NK-92 (cell line): ENCODE data around the gene SRC.

Experiments
- DNase-seq: peaks from one replicate; lab custom pipeline; 2025; ENCODE audit not compliant: unreplicated experiment; lab: John Stamatoyannopoulos, UW

SRC gene

GRCh38 chr20:37381621-37382471 lies 35.9 kb downstream of the SRC start:
- DNase-seq: no peak

GRCh38 chr20:37382482-37383120 lies 36.7 kb downstream of the SRC start:
- no peak for DNase-seq

- DNase-seq: no peak
These were observed 37.5 kb downstream of the SRC start for GRCh38 chr20:37383229-37383989.

- DNase-seq: no peak
These were observed 38.8 kb downstream of the SRC start for GRCh38 chr20:37384683-37385174.

DNA sequence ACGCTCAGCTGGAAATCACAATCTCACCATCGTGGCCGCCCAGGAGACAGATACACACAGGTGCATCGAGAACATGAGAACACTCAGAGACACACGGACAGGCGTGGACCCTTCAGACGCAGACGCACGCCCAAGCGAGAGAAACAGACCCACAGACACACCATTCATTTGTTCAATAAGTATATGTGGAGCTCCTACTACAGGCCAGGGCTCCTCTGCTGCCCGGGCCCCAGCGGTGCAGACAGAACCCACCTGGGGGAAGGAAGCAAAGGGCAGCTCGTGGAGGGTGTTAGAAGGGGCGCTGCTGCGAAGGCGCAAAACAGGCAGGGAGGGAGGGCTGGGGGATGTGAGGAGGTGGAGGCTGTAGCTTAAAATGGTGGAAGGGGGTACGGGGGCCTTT lies 39.2 kb downstream of the SRC start:
- DNase-seq: no peak

DNA sequence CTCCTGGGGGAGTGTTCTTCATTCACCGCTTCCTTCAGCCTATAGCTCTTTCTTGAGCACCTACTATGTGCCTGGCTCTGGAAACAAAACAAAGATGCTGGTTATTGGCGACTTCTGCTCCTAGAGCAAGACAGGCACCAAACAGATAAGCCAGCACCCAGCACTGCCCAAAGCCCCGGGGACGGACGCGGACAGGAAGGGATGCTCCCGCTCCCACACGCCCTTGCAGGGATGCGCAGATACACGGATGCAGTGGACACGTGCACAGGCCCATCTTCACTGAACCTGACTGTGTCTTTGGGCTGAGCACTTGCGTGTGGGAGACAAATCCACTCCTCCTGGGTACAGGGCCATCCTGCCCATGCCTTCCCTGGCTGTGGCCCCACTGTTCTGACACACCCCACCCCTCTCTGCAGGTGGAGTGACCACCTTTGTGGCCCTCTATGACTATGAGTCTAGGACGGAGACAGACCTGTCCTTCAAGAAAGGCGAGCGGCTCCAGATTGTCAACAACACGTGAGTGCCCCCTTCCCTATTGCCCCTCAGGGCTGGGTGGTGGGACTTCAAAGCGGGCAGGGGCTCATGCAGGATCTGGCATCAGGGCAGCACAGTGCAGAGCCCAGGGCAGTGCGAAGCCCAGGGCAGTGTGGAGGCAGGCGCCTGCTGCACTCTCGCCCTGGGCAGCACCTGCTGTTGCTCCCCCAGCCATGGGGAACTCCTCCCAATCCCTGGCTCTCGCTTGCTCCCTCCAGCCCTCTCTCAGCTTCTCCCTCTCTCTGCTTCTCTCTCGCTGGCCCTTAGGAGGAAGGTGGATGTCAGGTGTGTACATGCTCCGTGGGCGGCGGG lies 39.9 kb downstream of the SRC start:
- DNase-seq: no peak

- no peak for DNase-seq
These were observed 40.7 kb downstream of the SRC start for GRCh38 chr20:37386505-37387251.

- no peak for DNase-seq
These were observed 41.8 kb downstream of the SRC start for GRCh38 chr20:37387519-37388269.

- no peak for DNase-seq
These were observed 42.9 kb downstream of the SRC start for GRCh38 chr20:37388831-37389230.

- no peak for DNase-seq
These were observed 43.4 kb downstream of the SRC start for GRCh38 chr20:37389241-37389747.

DNA sequence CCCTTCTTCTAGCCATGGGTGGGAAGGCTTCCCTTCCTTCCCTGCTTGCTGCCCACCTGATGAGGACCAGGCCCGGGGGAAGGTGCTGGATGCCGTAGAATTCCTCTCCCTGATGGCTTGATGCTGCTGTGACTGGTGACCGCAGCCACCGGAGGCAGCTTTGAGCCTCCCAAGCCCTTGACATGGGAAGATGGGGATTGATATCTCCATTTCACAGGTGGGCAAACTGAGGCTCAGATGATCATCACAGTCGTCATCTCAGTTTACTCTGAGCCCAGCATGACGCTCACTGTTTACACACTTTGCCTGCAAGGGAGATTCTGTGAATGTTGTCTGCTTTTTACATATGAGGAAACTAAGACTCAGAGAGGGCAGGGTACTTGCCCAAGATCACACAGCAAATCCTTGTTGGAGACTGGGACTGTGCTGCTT lies 43.9 kb downstream of the SRC start:
- no peak for DNase-seq

- no peak for DNase-seq
These were observed 44.6 kb downstream of the SRC start for GRCh38 chr20:37390503-37390890.

- DNase-seq: no peak
These were observed 45.1 kb downstream of the SRC start for GRCh38 chr20:37390891-37391525.

DNA sequence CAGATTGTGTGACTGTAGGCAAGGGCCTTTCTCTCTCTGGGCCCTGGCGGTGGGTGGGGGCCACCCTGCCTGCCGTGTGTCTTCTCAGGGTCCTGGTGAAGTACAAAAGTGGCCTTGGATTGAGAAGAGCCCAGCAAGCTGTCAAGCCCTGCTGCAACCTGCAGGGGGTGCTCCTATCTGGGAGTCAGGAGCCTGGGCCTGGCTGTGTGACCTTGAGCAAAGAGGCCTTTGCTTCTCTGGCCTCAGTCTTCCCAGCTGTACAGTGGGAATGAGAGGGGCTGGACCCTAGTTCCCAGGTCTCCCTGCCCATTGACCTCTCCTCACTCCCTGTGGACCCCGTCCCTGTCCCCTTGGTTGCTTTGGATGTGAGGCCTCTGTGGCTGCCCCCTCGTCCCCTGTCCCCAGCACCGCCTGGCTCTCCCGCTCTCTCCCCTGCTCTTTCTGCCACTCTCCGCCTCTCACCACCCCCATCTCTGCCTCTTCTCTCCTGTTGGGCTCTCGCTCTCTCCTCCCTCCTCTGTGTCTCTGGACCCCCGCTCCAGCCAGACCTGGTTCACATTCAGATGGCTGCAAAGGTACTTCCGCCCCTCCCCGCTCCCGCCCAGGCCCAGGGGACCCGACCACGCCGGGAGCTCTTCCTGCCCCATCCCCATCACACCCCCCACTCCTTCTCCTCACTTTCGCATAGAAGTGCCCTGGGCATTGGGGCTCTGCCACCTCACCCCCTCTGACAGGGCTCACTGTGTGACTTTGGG lies 46.7 kb downstream of the SRC start:
- DNase-seq: no peak

- no peak for DNase-seq
These were observed 47.4 kb downstream of the SRC start for GRCh38 chr20:37393196-37393862.

DNA sequence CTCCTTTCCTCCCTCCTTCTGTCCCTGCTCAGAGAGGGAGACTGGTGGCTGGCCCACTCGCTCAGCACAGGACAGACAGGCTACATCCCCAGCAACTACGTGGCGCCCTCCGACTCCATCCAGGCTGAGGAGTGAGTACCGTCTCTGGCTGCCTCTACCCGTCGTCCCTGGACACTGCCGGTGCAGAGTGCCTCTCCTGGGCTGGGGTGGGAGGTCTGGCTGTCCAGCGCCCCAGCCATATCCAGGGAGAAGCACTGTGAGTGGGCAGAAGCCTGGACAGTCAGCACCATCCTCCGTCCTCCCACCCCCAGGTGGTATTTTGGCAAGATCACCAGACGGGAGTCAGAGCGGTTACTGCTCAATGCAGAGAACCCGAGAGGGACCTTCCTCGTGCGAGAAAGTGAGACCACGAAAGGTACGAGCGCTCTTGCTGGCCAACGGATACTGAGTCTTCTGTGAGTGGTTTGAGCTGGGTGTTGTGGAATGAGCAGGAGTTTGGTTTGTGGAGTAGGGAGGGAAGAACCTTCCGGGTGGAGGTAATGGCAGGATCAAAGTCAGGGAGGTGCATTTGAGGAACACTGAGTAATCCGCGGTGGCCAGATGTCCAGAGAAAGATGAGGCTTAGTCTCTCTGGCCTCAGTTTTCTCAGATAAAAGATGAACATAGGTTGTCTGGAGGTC lies 48.1 kb downstream of the SRC start:
- DNase-seq: no peak
